ENCODE measurements around the gene SCYL2. TPM values are rescaled to one million over a fixed set of nuclear protein-coding genes. Genes with fewer than 3 reads are reported as not detected.

SCYL2 gene
- total and polyA plus RNA-seq, 12 donors: 12.1 to 54.6 (median 41.7) TPM

DNA sequence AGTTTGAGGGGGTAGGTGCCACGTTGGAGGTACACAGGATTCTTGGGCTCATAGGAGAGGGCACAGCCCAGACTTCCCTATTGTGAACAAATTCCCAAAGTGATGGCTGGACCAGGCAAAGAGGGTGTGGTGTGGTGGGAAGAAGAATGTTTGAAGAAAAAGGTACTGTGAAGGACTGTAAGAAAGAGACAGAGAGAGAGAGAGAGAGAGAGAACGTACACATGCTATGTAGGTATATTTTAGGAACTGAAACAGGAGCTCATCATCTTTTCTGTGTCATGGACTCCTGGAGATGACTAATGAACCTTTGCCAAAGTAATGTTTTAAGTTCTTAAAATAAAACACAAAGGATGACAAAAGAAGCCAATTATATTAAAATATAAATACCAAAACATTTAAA, 114.4 kb downstream of the SCYL2 start:
- Histone ChIP-seq H3K36me3 (replicated peaks in 1 of 2) (no peaks in the 10 kb centered on the region), H3K9me3 (replicated peaks in 1 of 3) (no peaks in the 10 kb centered on the region), H3K4me3 (no peak overlapping the region), H3K27ac (no peak overlapping the region), H3K4me1 (replicated peaks in 1 of 2) (no peaks in the 10 kb centered on the region), H3K27me3 (no peaks in the 10 kb centered on the region)
- TF ChIP-seq, protein P1, sequence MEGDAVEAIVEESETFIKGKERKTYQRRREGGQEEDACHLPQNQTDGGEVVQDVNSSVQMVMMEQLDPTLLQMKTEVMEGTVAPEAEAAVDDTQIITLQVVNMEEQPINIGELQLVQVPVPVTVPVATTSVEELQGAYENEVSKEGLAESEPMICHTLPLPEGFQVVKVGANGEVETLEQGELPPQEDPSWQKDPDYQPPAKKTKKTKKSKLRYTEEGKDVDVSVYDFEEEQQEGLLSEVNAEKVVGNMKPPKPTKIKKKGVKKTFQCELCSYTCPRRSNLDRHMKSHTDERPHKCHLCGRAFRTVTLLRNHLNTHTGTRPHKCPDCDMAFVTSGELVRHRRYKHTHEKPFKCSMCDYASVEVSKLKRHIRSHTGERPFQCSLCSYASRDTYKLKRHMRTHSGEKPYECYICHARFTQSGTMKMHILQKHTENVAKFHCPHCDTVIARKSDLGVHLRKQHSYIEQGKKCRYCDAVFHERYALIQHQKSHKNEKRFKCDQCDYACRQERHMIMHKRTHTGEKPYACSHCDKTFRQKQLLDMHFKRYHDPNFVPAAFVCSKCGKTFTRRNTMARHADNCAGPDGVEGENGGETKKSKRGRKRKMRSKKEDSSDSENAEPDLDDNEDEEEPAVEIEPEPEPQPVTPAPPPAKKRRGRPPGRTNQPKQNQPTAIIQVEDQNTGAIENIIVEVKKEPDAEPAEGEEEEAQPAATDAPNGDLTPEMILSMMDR (IDR thresholded peaks at IDR 0.05): no peak
- intact Hi-C loops (cut with DNase I): no loop called here
- 67 to 74% (median 71%) methylated on average over 2 of the region's 2 CpGs for WGBS, 4 donors
- DNase-seq: no peak

GRCh38 chr12:100382338-100382737, 115.4 kb downstream of the SCYL2 start:
- H3K4me1 ChIP-seq (replicated peaks in 1 of 2): no peaks in the 10 kb centered on the region
- WGBS, 4 donors: 75 to 77% (median 77%) methylated on average over 6 of the region's 6 CpGs
- intact Hi-C loops (cut with DNase I): no loop called here
- H3K9me3 ChIP-seq (replicated peaks in 1 of 3): no peaks in the 10 kb centered on the region
- no peak for TF ChIP-seq POLR2A (IDR thresholded peaks at IDR 0.05)
- TF ChIP-seq, protein P1 (IDR thresholded peaks at IDR 0.05): no peak
- no peak overlapping the region for H3K27ac ChIP-seq
- DNase-seq: no peak
- H3K27me3 ChIP-seq: no peaks in the 10 kb centered on the region
- no peak overlapping the region for H3K4me3 ChIP-seq
- no peaks in the 10 kb centered on the region for H3K36me3 ChIP-seq (replicated peaks in 1 of 2)

DNA sequence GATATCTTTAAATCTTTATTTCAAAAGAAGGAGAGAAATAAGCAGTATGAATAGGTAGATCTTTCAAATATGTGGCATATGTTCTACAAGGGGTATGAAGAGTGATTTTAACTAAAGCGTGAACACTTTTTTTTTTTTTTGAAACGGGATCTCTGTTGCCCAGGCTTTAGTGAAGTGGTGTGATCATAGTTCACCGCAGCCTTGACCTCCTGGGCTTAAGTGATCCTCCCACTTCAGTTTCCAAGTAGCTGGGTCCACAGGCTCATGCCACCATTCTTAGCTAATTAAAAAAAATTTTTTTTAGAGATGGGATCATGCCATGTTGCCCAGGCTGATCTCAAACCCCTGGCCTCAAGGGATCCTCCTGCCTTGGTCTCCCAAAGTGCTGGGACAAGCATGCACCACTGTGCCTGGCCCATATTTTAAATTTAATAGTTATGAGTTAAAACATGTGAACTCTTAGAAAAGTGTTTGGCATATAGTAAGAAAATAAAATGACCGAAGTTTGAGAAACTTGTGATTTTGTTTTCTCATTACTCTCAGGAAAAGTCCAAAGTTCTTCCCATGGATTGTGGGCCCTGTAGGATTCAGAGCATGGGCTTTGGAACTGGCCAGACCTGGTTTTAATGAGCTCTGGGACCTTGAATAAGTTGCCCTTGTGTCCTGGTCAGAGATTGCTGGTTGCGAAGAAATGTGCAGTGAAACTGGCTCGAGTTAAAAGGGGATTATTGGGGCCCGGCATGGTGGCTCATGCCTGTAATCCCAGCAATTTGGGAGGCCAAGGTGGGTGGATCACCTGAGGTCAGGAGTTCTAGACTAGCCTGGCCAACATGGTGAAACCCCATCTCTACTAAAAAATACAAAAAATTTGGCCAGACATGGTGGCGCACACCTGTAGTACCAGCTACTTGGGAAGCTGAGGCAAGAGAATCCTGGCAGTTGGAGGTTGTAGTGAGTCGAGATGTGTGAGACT, 116.9 kb downstream of the SCYL2 start:
- H3K27me3 ChIP-seq: no peaks in the 10 kb centered on the region

GRCh38 chr12:100384559-100384935, 117.6 kb downstream of the SCYL2 start:
- H3K27me3 ChIP-seq: no peaks in the 10 kb centered on the region
- intact Hi-C loops (cut with DNase I): no loop called here
- H3K9me3 ChIP-seq (replicated peaks in 1 of 3): no peaks in the 10 kb centered on the region
- no peaks in the 10 kb centered on the region for H3K36me3 ChIP-seq (replicated peaks in 1 of 2)
- no peaks in the 10 kb centered on the region for H3K4me1 ChIP-seq (replicated peaks in 1 of 2)
- no peak for DNase-seq
- 80 to 91% (median 85%) methylated on average over 5 of the region's 5 CpGs for WGBS, 4 donors
- no peak overlapping the region for H3K4me3 ChIP-seq
- TF ChIP-seq POLR2A (IDR thresholded peaks at IDR 0.05): no peak
- TF ChIP-seq, protein P1 (IDR thresholded peaks at IDR 0.05): no peak
- no peak overlapping the region for H3K27ac ChIP-seq

More for the DNA sequence above, 116.9 kb downstream of the SCYL2 start:
- no peaks in the 10 kb centered on the region for H3K9me3 ChIP-seq (replicated peaks in 1 of 3)
- DNase-seq: no peak
- intact Hi-C loops (cut with DNase I): no loop called here
- WGBS, 4 donors: 87 to 89% (median 88%) methylated on average over 9 of the region's 9 CpGs
- no peak overlapping the region for H3K27ac ChIP-seq
- H3K36me3 ChIP-seq (replicated peaks in 1 of 2): no peaks in the 10 kb centered on the region
- H3K4me3 ChIP-seq: no peak overlapping the region
- H3K4me1 ChIP-seq (replicated peaks in 1 of 2): no peaks in the 10 kb centered on the region
- TF ChIP-seq POLR2A (IDR thresholded peaks at IDR 0.05): no peak
- TF ChIP-seq, protein P1 (IDR thresholded peaks at IDR 0.05): no peak

All from adrenal gland (tissue), 12 donors.